NCI-H1694 treated with DMSO at 0.1 percent for 48 hours (cell line): ENCODE measurements around the gene MTCH1.
A peak's percentile ranks its signal among the peaks of the same experiment; 100 is the strongest.

Source experiments
- DNase-seq: peaks from one replicate; lab custom pipeline; 2025; lab: John Stamatoyannopoulos, UW

Gene MTCH1

DNA sequence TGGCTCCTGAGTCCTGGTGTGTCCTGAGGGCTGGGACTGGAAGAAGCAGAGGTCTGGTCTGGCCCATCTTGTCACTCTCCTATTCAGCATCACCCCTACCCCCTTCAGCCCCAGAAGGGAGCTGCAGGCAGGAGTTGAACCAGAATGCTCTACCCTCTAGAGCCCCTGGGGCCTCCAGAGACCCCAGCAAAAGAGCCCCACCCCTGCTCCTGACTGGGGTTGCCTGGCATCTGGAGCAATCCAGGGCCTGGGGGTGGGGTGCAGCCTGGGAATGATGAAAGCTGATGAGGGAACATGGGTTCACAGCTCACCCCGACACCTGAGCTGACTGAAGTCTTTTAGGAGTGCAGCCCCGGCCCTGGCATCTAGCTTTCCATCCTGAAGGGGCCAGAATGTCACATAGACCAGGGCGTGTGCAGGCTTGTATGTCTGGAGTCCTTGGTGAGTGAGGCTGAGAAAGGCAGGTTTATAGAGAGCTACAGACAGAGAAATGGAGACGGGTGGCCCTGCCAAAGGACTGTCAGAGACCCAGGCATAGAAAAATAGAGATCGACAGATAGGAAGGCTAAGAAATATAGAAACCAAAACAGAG, 31.7 kb upstream of the MTCH1 start:
- no peak for DNase-seq

DNA sequence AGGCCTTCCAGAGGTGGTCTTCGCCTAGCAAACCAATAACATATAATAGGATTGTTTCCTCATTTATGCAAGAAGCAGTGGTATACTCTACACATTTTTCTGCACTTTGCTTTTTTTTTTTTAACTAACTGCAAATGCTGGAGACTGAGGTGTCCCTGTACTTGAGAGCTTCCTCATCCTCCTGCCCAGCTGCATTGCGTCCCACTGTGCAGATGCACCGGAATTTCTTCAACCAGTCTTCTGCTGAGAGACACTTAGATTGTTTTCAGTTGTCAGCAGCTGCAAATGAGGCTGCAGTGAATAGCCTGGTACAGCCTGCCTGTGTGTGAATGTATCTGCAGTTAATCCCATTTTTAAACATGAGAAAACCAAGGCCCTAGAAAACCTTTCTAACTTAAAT, 31.0 kb upstream of the MTCH1 start:
- no peak for DNase-seq

DNA sequence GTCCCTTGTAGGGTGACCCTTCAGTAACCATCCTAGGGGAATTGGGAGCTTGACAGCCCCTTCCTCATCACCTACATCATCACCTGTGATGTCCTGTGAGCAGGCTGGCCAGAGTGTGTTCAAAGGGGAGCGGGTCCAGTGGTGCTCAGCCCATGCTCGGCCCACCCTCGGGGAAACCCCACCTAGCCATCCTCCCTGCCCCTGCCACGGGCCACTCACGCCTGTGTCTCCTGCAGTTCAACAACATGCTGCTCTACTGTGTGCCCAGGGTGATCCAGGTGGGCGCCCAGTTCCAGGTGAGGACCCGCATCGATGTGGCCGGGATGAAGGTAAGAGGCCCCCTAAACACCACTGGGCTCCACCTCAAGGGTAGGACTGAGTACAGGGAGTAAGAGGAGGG, 29.5 kb upstream of the MTCH1 start:
- DNase-seq, result no peak

DNA sequence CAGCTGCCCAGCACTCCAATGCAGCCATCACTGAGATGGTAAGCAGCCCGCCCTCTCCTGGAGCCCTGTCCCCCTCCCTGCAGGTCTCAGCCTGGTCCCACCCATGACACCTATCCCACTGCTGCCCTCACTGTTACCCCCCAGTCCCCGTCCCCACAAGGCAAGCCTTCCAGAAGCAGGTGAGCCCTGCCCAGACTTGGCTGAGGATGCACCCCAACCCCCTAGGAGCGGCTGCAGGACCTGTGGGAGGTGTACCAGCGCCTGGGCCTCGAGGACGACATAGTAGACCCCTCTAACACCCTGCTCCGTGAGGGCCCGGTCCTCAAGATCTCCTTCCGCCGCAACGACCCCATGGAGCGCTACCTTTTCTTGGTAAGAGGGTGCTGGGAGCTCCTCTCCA, 28.7 kb upstream of the MTCH1 start:
- DNase-seq, result no peak

DNA sequence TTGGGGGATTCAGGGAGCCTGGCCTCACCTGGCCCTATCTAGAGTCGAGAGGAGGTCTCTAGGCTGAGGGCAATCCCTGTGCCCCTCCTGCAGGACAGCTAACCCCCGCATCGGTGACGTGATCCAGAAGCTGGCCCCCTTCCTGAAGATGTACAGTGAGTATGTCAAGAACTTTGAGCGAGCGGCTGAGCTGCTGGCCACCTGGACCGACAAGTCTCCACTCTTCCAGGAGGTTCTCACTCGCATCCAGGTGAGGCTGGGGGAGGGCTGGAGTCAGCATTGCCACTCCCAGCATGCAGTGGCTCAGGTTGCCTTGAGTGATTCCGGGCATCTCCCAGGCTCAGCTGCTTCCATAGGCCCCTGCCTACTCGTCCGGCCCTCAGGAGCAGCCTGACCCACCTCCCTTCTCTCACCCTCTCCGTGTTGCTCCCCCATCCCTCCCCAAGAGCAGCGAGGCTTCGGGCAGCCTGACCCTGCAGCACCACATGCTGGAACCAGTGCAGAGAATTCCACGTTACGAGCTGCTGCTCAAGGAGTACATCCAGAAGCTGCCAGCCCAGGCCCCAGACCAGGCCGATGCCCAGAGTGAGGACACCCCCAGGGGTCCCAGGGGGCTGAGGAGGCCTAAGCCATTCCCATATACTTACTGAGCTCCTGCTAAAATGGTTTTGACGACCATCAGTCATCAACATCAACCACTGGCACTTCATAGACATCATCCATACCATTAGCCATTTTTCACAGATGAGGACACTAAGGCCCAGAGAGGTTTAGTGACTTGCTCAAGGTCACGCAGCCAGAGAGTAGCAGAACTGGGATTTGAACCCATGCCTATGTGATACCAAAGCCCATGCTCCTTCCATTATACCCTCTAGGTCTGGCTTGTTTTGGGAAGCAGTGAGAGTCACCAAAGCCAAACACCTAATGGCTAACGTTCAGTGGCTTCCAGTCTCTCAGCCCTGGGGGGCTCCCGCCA, 27.8 kb upstream of the MTCH1 start:
- DNase-seq, result no peak

DNA sequence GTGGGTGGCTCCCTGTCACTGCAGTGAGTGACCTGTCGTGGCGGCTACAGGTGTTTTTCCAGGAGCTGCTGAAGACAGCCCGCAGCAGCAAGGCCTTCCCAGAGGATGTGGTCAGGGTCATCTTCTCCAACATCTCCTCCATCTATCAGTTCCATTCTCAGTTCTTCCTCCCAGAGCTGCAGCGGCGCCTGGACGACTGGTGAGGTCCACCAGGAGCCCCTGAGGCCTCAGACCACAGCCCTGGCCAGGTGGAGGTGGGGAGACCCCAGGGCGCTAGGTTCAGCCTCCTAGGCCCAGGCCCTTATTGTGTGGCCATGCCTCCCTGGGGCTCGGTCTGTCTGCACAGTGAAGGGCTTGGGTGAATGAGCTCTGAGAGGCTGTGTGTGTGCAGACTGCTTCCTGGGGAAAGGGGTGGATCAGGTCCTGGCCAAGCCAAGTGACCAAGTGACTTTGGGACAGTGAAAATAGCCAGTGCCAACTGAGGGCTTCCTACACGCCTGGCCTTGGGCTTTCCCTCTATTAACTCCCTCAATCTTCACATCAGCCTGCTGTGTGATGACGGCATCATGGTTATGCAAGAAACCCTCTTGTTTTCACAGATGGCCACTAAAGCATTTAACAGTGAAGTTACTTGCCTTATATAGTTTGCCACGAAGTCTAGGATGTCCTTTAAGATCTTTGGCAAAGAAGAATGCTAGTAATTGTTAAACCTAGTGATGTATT, 25.8 kb upstream of the MTCH1 start:
- no peak for DNase-seq

DNA sequence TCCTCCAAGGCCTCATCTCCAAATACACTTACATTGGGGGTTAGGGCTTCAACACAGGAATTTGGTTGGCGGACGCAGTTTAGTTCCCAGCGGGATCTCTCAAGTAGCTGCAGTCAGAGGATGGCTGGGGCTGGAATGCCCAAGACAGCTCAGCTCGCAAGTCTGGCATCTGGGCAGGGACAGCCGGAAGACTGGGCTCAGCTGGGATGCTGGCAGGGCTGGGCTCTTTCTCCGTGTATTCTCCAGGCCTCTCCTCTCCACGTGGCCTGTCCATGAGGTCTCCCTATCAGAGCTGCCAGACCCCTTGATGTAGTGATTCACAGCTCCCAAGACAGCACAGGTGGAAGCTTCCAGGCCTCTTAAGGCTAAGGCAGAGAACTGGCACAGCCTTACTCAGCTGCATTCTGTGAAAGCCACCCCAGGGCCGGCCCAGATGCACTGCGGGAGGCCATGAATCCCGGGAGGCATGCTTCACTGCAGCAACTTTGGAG, 24.5 kb upstream of the MTCH1 start:
- DNase-seq, result no peak

DNA sequence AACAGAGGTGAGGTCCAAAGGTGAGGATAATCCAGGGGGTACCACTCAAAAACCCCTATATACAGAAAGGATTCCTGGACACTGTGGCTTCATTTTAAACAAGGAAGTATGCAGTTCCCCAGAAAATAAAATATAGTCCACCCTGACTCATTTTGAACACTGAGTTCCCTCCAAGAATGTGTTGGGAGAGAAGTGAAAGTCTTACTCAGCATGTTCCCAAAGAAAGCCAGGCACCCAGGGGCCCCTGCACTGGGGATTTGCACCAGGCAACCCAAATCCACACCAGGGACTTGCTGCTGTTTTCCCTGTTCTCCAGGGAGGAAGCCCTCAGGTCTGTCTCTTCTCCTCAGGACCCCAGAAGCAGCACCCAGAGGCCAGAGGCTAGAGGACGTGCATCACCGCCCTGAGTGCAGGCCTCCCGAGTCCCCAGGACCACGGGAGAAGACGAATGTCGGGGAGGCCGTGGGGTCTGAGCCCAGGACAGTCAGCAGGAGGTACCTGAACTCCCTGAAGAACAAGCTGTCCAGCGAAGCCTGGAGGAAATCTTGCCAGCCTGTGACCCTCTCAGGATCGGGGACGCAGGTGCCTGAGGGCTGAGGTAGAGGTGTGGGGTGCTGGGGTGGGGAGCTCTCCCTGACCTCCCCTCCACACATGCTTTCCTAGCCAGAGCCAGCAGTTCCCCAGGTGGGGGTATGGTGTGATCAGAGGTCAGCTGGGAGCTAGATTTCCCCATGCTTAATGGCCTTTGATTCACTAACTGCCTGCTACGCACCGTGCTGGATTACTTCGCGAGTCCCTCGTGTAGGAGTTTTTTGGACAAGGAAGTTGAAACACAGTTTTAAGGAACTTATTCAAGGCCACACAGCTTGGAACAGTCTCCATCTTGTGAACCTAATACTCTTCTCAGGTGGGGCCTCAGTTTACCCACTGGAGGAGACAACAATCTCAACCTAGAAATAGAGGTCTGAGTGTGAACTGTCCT, 22.8 kb upstream of the MTCH1 start:
- DNase-seq, result no peak

DNA sequence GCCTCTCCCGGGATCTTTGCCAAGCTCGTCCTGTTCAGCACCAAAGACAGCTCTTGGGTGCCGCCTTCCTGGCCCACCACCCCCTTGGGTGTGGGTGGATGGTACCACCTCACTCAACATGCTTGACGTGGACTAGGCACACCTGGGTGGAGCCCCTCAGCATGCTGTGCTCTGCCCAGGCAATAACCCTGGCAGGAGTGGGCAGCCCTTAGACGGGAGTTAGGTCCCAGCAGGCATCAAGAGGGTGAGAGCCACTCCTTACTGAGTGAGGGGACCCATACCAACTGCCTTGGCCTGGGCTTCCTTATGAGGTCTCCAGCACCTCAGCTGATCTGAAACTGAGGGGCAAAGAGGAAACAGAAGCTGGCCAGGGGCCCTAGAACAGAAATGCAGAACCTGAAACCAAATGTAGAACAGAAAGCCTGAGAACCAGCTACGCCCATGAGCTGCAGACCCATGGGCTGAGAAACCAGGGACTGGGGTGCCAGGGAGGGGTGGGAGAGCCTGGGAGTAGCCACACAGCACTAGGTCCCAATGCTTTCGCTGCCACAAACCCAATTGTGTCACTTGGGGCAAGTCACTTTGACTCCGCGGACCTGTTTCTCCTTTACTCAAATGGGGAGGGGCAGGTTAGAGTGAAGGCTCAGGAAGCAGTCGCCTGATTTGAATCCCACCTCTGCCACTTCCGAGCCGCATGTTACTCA, 21.5 kb upstream of the MTCH1 start:
- DNase-seq, result no peak

DNA sequence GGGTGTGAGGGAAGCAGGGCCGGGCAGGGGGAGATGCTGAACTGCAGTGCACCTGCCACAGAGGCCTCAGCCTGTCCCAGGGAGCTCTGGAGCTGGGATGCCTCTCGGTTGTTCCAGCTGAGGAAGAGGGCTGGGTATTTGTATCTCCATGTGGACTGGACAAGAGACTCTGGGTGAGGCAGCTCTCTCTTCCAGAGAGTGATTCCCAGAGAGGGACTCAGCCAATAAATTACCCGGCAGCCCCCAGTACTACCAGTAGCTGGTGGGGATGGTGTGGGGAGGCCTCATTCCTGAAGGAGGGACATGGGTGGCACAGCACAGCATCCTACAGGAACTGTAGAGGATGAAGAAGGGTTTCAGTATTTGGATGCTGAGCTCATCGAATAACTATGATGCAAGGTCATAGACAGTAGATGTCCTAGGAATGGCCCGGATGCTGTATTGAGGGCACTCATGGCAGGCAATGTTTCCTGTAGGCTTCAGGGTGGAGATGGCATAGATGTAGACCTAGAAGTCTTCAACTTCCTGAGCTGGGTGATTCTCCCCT, 20.9 kb upstream of the MTCH1 start:
- no peak for DNase-seq

DNA sequence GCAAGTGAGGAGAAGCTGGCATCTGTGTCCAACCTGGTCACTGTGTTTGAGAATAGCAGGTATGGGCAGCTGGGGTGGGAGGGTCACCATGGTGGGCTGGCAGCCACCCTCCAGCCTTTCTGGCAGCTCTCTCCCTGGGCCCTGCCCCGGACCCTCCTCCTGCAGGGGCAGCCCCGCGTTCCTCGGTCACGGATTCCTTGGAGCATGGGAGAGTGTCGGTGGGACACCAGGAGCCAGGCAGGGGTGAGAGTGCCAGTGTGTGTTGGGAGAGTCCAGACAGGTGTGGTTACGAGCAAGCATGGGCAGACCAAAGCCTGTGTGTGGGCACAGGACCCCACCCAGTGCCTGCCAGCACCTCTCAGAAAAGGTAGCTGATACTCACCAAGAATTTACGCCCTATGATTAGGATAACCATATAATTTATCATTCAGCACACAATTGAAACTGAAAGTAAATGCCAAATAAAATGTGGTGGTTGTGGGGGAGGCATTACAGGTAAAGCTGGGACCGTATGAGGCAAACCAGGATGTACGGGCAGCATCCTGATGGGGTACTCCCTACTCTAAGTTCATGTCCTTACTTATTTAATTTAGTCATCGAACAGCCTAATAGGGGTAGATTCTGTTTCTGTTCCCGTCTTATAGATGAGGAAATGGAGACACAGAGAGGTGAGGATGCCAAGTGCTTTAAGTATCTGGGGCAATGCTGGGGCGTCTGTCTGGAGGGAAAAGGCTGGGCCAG, 20.0 kb upstream of the MTCH1 start:
- DNase-seq, result no peak

DNA sequence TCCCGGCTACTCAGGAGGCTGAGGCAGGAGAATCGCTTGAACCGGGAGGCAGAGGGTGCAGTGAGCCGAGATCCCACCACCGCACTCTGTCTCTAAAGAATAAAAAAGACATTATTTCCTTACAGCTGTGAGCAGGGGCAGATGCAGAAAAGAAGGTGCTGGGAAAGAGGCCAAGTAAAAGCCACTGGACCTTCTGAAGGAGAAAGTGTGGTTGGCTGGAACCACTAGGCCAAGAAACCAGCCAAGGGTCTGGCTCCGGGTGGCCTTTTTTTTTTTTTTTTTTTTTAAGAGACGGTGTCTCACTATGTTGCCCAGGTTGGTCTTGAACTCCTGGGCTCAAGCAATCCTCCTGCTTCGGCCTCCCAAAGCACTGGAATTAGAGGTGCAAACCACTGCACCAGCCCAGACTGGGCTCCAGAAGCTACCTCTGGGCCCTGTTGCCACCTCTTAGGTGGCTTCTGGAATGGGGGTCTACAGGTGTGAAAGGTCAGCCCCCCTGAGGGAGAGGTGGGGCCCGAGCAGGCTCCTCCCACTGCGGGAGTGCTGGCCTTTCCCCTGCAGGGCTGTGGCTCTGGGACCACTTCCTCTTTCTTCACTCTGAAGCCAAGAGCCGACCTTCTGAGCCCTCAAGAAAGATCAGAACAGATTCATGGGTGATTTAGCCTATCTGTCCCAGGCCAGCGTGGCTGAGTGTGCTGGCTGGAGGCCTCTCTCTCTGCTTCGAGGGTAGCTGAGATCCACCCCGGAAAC, 19.2 kb upstream of the MTCH1 start, which contains the start of gene FGD2:
TSS of gene FGD2 (plus strand) at position 595 of the 750 bp plus-strand sequence. CDS start 163 bp downstream, outside the sequence.
- DNase-seq, result no peak

DNA sequence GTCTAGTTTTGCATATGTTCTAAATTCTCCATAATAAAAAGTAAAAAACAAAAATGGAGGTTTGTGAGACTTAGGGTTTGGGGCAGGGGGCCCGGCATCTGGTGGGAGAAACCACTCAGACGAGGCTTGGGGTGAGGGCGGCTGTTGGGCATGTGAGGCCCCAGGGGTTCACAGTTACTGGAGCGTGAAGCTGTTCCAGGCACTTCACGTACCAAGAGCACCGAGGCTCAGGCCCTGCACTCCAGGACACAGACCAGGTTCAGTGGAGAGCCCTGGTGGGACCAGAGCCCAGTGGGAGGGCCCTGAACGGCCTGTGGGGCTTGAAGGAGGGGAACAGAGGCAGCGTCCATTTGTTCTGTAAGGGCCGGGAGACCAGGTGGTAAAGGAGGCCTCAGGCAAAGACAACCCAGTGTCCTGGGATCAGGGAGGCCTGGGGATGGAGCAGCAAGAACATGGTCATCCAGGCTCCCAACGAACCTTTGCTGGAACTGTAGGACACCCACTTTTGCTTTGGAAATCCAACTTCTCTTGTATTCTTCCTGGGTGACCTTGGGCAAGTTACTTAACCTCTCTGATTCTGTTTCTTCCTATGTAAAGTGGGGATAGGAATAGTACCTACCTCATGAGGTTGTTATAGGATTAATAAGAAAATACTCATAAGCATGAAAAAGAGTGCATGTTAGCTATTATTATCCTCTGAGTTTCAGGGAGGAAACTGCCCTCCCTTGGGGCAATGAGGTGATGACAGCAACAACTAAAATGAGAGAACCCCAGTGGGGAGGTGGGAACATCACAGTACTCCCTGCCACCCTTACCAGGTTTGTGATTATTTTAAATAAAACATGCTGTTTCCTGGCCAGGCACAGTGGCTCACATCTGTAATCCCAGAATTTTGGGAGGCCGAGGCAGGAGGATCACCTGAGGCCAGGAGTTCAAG, 18.3 kb upstream of the MTCH1 start:
- DNase-seq, result no peak

DNA sequence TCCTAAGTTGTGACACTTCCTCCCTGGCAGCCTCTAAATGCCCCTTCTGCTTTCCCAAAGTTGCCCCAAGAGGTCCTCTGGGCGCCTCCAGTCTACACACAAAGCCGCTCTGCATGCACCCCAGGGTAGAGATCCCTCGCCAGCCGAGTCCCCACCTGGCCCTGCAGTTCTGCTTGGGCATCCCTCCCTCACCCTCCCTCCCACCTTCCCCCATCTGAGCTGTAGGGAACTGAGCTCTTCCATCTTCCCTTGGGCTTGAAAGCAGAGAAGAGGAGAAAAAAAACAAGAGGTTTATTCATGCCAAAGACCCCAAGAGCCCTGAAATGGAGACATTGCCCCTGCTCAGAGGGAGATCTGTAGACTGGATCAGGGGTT, 13.7 kb upstream of the MTCH1 start:
- DNase-seq, result no peak

DNA sequence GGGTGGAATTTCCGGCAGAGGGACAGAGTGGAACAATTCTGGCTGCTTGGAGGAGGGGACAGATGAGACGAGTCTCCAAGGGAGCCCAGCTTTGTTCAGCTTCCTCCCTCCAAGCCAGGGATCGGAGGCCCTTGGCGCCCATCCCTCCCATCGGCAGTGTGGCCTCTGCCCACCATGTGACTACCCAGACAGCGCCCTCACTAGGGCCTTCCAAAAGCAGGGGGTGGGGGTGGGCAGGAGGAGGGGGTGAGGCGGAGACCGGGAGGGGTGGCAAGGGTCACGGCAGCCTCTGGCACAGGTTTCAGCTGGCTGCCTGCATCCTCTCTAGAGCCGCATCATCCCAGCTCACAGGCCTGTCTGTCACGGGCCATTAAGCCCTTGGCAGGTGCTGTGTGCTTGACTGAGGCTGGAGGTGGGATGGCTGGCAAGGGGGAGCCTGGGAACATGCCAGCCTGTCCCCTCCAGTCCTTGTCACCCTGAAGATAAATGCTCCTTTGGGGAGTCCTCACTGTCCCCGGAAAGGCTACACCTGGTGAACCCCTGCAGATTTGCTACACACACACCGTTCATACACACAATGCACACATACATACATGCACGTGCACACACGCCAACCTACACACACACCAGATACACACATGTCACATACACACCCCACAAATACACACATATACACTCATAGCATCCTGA, 13.2 kb upstream of the MTCH1 start:
- peak; percentile 54 for DNase-seq

DNA sequence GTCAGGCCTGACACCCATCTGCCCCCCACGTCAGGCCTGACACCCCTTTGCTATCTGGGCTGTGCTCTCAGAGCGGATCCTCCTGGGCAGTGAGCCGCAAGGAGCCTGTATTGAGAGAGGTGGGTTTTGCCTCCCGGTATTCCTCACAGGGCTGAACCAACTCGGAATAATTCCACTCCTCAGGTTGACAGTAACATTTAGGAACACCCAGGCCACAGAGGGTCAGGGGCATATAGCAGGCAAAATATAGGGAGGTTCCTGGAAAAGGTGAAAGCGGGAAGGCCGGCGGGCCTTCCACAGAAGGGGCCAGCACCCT, 12.7 kb upstream of the MTCH1 start:
- no peak for DNase-seq
